KBM-7 (cell line): Measurements from ENCODE around the gene RASGRP2.
"Not testable (repeated sequence)": the region's sequence is repeated elsewhere in the genome, so short reads cannot be mapped to it uniquely, and the experiment has no call there.

Experiments used
- DNase-seq: peaks from one replicate; pipeline ENCODE4 v3.0.0-alpha.2; 2015
- in situ Hi-C: fragments of 300-500 bp; cut with MboI; formaldehyde crosslinking; loops from 2 replicates; pipeline ENCODE4 v1.14.3; 2020; ENCODE audit warnings: low sequenced_read_pairs, low pct_unique_long_range_greater_than_20kb, mixed read lengths

The RASGRP2 gene

DNA sequence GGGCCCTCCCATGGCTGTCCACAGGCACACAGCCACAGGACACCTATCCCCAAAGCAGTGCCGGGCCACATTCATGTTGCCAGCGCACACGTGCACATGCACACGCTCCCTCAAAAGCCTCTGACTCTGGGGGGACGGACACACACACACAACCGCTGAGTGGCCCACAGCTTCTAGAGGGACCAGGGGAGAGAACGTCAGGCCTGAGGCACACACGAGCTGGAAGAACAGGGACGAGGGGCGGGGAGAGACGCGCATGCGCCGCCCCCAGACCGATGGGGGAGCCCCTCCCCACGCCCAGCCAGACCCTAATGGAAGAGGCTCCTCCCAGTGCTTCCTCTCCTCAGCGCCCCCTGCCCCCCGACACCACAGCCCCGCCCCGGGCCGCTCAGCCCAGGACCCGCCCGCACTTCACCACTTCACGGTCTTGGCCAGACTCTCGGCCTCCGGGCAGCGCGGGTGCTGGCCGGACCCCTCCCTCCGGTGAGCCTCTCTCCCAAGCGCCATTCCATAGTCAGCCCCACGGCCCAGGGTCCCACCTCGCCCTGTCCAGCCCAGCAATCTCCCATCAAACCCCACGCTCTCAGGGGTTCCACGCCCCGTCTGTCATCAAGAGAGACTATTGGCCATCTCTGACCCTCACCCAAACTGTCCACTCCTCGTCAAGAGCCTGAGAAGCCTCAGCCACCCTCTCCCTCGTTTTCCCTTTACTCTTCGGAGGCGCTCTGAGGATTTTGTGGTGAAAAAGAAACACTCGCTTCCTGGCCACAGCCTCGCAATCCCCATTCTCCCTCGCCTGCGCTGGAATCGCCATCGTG lies 32.6 kb downstream of the RASGRP2 start:
- in situ Hi-C loops = no loop called here
- no peak for DNase-seq

DNA sequence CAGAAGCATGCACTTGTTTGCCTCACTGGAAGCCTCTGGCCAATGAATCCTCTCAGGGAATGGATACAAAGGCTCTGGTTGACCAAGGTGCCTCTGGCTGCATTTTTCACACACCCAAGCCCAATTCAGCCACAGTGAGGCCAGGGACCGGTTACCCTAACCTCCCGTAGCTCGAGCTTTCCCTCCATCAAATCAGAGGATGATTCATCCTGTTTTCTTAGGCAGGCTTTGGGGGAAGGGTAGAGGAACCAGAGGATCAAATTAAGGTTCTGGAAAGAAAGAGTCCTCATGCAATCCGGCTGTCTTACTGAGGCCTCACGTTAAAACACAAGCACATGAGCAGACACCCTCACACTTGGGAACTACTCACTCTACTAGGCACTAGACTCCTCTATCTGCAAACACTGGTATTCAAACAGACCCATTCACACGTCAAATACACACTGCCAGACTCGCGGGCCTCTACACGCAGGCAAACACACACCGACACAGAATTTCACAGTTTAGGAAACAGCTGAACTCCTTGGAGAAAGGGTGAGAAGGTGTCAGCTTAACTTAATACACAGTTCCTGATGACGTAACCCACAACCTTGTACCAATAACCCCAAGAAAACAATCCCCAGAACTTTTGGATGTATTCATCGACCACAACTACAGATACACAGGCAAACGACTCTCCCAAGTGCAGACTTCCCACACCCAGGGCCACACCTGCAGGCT lies 33.4 kb downstream of the RASGRP2 start:
- DNase-seq = no peak
- in situ Hi-C loops = no loop called here

DNA sequence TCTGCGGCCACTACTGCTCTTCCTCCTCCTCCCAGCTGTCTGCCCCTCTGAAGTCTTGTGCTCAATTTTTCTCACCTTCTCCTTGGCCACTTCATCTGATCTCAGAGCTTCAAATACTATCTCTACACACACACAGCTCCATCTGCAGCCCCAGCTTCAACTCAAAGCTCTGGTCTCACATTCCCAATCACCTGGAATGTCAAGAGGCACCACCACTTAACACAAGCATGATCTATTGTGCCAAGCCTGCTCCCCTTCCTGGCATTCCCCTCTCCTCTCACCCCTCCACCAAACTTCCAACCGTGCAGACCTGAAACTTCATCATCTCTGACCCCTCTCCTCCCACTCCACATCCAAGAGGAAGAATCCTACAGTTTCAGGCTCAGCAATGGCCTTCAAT lies 38.4 kb downstream of the RASGRP2 start:
- in situ Hi-C loops = no loop called here

GRCh38 chr11:64703048-64703447 lies 40.9 kb downstream of the RASGRP2 start:
- DNase-seq = no peak
- in situ Hi-C loops = no loop called here

More for the DNA sequence above, 38.4 kb downstream of the RASGRP2 start:
- no peak for DNase-seq

GRCh38 chr11:64701956-64702355 lies 42.0 kb downstream of the RASGRP2 start:
- in situ Hi-C loops, DNase-seq: not testable (repeated sequence)

DNA sequence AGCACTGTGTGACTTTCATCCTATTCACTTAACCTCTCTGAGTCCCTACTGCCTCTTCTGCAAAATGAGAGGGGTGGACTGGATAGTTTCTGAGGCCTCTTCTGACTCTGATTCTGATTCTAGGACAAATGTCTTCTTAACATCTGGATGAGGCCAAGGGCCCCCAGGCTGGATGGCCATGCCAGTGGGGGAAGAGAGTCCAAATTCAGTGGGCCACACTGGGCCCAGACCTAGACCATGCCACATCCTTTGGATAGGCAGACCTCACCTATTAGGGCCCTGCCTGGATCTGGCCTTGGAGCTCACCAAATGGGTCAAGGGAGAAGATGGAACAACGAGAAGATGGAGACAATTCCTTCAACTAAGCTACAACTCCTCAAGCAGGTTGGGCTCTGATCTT lies 45.5 kb downstream of the RASGRP2 start:
- no peak for DNase-seq
- in situ Hi-C loops = no loop called here

GRCh38 chr11:64697663-64698375 lies 46.1 kb downstream of the RASGRP2 start:
- in situ Hi-C loops = no loop called here
- no peak for DNase-seq

DNA sequence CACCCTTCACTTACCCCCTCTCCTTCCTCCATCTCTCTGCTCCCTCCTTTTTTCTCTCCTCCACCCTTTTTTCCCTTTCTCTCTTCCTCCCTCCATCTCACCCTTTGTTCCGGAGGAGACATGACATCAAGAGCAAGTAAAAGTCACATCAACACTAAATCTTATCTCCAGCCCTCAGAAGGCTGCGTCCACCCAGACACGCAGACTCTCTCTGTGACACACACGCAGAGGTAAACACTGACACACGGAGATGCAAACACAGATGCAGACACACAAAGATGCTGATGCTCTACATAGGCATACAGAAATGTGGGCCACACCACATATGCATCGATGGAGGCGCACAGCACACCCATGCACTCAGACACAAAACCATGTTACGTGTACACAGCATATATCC lies 47.9 kb downstream of the RASGRP2 start:
- in situ Hi-C loops = no loop called here
- no peak for DNase-seq

GRCh38 chr11:64695548-64695947 lies 48.4 kb downstream of the RASGRP2 start:
- DNase-seq = no peak
- in situ Hi-C loops = no loop called here

DNA sequence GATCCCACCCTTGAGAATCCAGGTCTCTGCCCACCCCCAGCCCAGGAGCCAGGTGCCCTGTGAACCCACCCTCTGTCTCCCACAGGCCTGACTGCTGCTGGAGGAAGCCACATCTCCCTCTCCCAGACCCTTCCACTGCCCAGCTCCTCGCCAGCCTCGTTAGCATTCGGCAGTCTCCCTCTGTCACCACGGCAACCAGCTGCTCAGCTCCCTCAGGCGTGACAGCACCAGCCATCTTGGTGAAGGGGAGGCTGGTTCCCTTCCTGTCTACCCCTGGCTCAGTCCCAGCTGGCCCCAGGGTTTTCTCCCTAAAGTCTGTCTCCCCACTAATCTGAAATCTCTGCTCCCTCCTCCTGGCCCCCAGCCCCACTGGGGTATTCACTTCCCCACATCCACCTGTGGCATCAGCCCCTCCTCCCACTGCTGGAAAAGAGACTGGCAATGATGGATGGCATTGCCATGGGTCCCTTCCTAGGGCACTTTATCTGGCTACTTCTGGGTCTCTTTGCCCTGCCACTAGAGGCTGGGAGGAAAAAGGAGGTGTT lies 49.0 kb downstream of the RASGRP2 start:
- in situ Hi-C loops = no loop called here
- DNase-seq = peak; percentile 50

DNA sequence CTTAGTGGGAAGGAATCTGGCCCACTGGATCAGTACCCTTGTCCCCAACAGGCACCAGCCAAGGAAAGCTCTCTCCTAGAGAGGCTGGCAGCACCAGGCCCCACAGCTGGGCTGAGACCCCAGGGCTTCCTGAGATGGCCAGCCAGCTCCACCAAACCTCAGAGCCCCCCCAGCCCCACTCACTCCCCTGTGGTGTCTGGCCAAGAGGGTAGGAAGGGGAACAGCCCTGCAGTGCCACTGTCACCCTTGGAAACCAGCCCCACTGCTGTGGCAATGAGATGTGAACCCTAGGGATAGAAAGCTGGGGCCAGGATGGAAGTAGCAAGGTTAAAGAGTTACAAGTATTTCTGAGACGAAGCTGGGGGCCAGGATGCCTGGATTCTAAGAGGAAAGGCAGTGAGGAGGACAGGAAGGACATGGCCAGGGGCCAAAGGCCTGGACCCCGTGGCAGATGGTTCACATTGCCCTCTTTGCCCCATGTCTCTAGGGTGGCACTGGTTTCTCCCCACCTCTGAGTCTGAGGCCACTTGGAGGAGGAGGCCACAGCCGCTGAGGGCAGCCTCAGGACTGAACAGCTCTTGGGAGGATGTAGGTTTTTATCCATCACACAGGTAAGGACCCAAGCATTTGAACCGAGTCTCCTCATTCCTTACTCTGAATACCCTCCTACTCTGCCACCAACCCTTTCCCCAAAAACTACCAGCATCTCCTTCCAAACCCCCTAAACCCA lies 49.8 kb downstream of the RASGRP2 start:
- no peak for DNase-seq
- in situ Hi-C loops = no loop called here

- in situ Hi-C loops = no loop called here
- DNase-seq = no peak
Measured at GRCh38 chr11:64692764-64693331, 51.1 kb downstream of the RASGRP2 start.

GRCh38 chr11:64691543-64691942 lies 52.4 kb downstream of the RASGRP2 start:
- no peak for DNase-seq
- in situ Hi-C loops = no loop called here

GRCh38 chr11:64690235-64690634 lies 53.7 kb downstream of the RASGRP2 start:
- in situ Hi-C loops = no loop called here
- no peak for DNase-seq

- in situ Hi-C loops = no loop called here
Measured at GRCh38 chr11:64688534-64688982, 55.4 kb downstream of the RASGRP2 start.

DNA sequence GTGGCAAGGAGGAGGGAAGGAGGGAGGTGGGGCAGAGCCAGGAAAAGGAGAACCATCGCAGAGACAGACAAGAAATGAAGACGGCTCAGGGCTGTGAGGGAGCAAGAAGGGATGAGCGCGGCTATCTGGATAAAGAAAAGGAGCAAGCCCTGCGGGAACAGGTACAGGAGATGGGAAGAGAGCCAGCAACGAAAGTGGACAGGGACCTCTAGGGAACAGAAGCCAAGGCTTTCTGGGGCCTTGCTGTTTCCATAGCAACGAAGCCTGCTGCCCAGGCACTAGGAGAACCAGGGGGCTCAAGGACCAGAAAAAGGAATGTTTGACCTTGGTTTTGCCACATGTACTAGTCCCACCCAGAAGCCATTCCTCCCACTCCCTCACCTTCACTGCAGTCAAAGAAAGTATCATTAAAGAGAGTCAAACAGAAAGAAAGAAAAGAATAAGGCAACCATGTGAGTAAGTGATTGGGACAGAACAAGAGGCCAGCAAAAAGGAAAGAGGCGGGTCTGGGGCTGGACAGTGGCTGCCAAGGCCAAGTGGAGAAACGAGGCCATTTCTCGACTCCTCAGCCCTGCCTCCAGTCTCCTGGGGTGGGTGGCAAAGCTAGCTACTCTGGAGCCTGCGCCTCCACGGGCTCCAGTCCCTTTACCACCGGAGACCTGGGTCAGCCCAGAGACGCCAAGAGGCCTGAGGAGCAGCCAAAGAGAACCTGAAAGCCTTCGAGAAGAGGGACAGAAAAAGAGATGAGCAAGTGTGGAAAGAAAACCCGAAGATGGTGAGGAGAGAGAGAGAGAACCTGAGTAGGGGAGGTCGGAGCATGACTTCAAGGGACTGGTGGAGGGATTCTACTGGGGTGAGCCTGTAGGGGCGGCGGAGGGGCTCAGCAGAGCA lies 56.1 kb downstream of the RASGRP2 start:
- in situ Hi-C loops = no loop called here
- DNase-seq = no peak

More at GRCh38 chr11:64688534-64688982, 55.4 kb downstream of the RASGRP2 start:
- DNase-seq = peak; percentile 96

- in situ Hi-C loops = no loop called here
- no peak for DNase-seq
Measured at GRCh38 chr11:64687204-64687603, 56.7 kb downstream of the RASGRP2 start.
